Fibroblast of the conjunctiva (primary cell): ENCODE measurements around the gene WAC.
"Not testable (repeated sequence)": the region's sequence is repeated elsewhere in the genome, so short reads cannot be mapped to it uniquely, and the experiment has no call there.

Source experiments
- DNase-seq: peaks from one replicate; pipeline ENCODE4 v3.0.0-alpha.2; 2010; ENCODE audit warnings: low read depth

The WAC gene

DNA sequence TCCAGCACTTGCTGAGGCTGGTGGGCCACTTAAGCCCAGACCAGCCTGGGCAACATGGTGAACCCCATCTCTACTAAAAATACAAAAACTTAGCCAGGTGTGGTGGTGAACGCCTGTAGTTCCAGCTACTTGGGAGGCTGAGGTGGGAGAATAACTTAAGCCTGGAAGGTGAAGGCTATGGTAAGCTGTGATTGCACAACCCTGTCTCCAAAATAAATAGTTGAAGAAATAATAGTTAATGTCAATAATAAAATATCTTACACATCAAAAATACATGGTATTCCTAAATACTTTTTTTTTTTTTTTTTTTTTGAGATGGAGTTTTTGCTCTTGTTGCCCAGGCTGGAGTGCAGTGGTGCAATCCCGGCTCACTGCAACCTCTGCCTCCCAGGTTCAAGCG, 76.7 kb downstream of the WAC start:
- DNase-seq, result not testable (repeated sequence)

DNA sequence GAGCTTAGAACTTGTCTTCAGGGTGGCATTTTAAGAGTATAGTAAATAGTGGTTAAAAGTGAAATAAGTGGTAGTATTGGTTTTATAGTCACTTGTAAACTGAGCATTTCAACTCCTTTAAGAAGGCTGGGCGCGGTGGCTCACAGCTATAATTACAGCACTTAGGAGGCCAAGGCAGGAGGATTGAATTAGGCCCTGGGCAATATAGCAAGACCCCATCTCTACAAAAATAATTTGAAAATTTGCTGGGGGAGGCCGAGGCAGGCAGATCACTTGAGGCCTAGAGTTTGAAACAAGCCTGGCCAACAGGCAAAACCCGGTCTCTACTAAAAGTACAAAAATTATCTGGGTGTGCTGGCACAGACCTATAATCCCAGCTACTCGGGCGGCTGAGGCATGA, 80.0 kb downstream of the WAC start:
- DNase-seq, result no peak

DNA sequence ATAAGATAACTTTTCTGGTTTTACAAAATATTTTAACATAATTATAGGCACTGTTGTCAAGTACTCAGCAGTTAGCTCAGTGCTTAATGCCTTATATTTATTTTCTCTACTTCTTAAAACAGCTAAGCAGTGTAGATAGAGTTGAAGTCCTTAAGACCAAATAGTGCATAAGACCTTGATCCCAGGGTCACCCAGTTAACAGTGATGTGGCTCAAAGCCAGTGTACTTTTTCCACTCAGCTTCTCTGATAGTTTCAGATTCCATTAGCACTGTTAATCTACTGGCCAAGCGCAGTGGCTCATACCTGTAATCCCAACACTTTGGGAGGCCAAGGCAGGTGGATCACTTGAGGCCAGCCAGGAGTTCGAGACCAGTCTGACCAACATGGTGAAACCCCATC, 83.6 kb downstream of the WAC start:
- DNase-seq, result no peak

DNA sequence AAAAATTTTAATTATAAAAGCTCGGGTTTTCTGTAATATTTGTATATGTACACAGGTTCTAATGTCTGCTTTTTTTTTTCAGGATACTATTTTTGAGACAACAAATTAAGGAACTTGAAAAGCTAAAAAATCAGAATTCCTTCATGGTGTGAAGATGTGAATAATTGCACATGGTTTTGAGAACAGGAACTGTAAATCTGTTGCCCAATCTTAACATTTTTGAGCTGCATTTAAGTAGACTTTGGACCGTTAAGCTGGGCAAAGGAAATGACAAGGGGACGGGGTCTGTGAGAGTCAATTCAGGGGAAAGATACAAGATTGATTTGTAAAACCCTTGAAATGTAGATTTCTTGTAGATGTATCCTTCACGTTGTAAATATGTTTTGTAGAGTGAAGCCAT, 86.5 kb downstream of the WAC start:
- DNase-seq, result no peak

DNA sequence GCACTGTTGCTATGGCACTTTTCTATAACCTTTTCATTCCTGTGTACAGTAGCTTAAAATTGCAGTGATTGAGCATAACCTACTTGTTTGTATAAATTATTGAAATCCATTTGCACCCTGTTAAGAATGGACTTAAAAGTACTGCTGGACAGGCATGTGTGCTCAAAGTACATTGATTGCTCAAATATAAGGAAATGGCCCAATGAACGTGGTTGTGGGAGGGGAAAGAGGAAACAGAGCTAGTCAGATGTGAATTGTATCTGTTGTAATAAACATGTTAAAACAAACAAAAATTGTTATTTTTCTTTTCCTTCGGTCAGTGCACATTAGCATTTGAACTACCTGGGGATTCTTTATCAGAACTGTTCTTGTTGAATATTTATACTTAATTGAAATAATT, 87.3 kb downstream of the WAC start:
- DNase-seq, result no peak

DNA sequence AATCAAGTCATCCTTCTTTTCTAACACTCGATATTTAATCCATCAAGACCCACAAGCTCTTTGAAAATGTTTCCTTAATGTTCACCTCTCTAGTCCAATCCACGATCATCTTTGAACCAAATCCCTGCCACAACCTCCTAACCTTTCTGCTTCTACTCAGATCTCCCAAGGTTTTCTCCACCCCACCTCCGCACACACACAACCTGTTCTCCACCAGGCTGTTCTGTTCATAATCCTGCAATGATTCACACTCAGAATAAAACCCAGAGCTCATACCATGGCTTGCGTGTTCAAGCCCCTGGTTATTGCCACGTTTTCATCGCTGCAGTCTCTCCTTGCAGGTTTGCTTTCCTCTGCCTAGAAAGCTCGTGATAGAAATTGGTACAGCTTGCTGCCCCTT, 90.6 kb downstream of the WAC start:
- no peak for DNase-seq

DNA sequence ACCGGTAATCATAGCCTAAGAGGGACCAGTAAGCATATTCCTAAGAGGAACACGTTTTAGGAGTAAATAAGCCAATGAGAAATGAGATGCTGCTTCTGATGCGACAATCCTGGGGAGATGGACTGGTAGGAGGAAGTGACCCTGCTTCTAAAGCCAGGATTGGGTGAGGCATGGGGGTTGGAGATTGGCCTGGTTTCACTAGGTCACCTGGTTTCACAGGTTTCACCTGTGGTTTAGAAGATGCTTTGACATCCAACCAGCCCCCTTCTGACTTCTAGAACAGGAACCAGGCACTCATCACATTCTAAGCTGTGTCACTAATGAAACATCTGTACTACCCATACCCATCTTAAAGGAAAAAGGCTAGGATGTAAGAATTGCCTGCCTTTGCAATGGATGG, 91.4 kb downstream of the WAC start:
- DNase-seq, result no peak

DNA sequence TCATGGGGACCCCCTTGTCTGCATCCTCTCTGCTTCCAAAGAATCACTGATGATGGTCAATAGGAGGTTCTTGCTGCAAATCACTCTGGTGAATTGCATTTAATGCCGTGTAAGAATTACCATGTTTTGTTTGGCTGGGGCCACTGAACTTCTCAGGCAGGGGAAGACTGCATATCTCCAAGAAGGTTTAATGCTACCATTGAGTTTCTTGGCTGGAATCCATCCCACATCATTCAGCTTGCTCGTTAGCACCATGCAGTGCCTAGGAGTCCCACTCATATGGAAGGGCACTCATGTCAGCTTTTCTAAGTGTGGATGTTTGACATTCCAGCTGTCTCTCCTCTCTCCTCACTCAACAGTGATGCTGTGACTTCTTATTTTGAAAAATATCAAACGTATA, 94.2 kb downstream of the WAC start:
- no peak for DNase-seq

DNA sequence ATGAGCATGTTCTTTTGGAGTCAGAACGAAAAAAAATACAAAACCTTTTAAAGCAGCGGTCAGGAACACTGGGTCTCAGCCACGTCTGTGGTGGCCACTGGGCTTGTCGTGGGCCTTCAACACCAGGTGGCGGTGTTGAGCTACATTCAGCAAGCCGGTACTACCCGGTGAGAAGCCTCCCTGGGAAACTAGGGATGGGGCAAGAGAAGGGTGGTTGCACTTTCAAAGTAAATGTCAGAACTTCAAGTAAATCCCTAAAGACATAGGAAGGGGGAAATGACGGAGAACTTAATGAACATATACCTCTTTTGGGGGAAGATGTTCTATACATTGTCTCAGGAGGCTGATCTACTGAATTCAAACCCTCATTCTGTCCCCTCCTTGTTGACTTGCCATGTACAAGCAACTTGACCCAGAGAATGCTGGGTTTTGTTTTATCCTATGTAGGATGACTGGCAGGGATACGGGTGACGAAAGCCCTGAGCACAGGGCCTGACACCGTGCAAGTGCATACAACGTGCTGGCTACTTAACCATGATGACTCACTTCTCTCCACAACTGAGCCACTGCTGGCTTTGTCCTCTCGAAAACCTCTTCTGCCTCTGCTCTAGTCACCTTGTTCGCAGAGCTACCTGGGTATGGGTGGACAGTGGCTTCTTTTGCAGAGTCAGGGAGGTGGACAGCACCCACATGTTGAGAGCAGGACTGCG, 95.4 kb downstream of the WAC start:
- peak; percentile 66 for DNase-seq

DNA sequence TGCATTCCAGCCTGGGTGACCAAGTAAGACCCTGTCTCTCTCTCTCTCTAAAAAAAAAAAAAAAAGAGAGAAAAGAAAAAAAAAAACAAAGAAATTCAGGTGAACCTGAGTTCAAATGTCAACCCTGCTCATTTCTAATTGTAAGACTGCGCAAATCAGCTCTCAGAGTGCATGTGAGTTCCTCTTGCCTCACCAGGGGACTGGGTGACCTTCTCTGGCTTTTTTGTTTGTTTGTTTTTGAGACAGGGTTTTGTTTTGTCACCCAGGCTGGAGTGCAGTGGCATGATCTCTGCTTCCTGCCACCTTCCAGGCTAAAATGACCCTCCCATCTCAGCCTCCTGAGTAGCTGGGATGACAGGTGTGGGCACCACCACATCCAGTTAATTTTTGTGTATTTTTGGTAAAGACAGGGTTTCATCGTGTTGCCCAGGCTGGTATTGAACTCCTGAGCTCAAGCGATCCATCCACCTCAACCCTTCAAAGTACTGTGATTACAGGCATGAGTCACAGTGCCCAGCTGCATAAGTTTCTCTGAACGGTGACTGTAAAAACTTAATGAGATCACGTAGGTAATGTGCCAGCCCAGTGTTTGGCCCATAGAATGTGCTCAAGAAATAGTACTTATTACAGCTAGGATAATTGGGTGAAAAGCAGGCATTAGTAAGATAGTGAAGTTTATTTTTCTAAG, 99.1 kb downstream of the WAC start:
- DNase-seq, result no peak

DNA sequence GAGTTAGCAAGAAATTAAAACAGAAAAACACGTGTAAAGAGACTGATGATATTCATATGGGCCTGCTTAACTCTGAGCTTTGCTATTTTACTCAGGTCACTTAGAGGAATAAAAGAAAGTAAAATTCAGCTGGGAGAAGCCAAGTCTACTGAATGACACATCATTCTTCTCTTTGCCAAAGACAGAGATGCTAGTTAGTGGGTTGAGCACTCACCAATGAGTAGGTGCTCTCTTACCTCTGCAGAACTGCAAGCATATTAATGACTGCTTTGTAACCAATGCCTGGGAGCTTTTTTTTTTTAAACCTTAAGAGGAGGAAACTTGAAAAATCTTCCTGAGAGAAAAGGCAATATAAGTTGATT, 99.6 kb downstream of the WAC start:
- no peak for DNase-seq

DNA sequence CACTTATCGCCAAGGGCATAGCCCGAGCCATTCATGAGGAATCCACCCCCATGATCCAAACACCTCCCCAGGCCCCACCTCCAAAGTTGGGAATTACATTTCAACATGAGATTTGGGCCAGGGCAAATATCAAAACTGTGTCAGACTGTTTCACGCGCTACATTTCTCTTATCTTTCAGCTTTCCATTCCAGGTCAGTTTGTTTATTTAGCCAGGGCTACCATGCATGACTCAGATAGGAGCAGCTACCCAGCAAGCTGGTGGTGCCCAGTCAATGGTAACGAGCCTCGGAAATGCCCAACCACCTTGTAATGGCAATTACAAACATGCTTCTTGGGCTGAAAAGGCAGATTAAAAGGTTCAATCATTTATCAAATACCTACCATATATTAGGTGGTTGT, 100.8 kb downstream of the WAC start:
- no peak for DNase-seq

DNA sequence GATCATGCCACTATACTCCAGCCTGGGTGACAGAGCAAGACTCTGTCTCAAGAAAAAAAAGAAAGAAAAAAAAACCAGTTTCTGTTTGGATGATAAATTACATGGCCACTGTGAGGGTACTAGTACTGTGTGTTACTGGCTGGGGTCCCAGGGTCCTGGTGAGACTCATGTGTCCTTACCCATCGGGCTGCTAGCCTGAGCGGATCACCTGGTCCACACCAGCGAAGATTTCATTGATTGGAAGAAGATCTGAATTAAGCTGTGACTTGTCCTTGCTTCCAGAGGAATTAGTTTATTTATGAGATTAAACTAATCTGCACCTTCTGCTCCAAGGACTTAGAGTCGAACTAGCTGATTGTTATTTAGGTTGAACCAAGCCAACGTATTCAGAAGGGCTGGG, 104.4 kb downstream of the WAC start:
- no peak for DNase-seq

DNA sequence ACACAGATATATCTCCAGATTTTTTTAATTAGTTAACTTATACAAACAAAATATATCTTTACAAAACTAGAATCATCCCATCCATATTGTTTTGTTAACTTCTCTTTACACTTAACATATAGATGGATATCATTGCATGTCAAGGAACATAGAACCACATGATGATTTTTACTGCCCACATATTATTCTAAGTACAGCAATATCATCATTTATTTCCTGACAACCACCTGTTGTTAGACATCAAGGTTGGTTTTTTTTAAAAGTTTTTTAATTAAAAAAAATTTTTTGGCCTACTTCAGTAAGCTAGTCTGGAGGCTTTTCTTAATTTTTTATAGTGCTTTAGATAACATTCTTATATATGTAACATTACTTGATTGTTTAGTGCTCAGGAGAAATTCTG, 105.5 kb downstream of the WAC start:
- DNase-seq, result no peak

DNA sequence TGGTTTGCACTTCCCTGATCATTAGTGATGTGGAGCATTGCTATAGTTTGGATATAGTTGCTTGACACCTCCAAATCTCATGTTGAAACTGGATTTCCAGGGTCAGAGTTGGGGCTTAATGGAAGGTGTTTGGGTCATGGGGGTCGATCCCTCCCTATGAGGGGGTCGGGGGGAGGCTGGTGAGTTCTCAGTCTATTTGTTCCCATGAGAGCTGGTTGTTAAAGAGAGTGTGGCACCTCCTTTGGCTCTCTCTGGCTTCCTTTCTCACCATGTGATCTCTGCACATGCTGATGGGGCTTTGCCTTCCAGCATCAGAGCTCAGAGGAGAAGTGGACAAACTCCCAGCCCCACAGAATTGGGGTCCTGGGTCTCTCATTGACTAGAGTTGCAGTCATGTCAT, 107.6 kb downstream of the WAC start:
- no peak for DNase-seq

DNA sequence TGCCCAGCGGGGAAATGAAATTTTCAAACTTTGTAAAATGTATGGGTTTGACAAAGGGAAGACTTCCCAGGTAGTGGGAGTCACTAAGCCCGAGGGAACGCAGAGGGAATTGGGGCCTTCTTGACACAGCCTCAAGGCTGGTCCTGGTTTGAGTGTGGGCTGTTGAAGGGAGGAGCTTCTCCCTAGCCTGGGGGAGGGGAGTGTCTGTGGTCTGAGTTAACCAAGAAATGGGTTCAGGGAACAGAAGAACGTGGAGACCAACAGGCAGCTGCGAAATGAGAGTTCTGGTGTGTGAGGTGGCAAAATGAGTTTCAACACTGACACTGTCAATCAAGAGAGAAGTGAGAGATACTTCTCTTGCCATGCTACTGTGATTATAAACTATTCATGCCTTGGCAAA, 111.7 kb downstream of the WAC start:
- DNase-seq, result no peak

DNA sequence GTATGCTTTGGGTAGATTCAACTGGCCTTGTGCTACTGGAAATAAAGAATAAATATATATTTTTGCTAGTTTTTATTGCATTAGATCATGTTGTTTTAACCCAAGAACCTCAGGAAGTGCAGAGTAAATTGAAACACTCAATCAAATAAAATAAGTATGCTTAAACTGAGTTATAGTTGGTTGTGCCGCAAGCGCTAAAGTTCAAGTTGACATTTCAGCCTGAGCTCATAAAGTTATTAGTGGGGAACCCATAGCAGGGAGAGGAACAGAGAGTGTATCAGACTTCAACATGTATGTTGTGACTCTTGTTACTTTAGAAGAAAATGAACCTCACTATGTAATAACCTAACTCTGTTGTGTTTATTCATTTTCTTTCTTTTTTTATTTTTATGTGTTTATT, 119.2 kb downstream of the WAC start:
- no peak for DNase-seq

DNA sequence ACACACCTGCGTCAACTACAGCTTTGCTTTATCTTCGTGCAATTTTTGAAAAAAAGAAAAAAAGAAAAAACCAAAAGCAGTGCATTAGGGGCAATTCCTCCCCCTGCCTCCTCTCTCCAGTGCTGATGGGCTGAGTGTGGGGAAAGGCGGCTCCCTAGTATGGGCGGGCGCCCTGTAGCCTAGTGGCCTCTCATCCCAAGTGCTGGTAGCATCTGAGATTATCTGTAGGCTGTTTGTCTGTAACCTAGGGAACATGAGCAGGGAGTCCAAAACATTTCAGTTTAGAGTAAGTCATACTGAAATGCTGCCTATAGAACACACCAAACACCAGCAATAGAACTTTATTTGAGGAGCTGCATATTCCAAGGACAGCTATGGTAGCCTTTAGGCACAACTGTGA, 119.8 kb downstream of the WAC start:
- DNase-seq, result no peak

DNA sequence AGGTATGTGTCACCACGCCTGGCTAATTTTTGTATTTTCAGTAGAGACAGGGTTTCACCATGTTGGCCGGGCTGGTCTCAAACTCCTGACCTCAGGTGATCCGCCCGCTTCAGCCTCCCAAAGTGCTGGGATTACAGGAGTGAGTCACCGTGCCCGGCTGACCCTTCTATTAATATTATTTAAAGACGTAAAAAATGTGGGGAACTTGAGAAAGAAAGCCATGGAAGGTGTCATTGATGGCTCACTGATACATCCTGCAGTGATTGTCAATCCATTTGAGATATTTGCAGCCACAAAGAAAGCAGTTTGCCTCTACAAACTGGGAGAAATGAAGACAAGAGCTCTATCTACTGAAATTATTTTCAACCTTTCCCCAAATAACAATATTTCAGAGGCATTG, 125.9 kb downstream of the WAC start:
- DNase-seq, result not testable (repeated sequence)

DNA sequence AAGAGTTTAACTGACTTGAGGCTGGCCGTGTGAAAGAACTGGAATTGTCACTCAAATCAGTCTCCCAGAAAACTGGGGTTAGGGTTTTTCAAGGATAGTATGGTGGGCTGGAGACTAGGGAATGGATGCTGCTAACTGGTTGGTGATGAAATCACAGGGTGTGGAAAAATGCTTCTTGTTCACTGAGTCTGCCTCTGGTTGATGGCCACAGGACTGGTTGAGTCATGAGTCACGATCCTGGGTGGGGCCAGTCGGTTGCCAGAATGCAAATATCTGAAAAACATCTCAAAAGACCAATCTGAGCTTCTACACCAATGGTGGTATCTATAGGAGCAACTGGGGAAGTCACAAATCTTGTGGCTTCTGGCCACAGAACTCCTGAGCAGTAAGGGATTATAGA, 128.1 kb downstream of the WAC start:
- DNase-seq, result peak; percentile 67

DNA sequence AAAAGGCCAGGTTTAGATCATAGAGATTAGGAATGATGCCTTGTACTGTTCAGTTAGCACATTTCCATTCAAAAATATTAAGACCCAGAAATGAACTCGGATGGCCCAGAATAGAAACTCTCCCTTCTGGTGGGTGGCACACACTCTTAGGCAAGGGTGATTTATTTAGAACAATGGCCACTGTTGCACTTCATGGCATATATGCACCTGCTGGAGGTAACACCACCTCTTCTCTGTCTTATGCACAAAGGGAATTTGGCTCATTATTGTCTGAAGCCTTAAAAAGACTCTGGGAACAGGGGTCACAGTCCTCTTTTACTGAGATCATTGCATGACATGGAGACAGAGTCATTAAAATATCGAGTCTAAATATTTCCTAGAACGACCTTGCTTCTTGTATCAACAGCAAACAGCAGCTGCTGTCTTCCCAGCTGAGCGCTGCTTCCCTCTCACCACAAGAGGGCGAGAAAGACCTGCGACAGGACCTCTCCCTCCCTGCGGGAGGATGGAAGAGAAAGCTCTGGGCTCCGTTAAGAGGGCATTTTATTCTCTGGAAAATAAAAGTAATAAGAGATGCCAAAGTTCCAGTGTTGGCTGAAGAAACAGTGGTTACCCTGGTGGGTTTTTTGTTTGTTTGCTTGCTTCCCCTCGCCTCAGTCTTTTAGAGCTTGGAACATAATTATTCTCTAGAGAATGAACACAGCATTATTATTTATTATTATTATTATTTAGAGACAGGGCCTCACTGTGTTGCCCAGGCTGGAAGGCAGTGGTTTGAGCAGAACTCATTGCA, 130.9 kb downstream of the WAC start:
- DNase-seq, result peak; percentile 79

DNA sequence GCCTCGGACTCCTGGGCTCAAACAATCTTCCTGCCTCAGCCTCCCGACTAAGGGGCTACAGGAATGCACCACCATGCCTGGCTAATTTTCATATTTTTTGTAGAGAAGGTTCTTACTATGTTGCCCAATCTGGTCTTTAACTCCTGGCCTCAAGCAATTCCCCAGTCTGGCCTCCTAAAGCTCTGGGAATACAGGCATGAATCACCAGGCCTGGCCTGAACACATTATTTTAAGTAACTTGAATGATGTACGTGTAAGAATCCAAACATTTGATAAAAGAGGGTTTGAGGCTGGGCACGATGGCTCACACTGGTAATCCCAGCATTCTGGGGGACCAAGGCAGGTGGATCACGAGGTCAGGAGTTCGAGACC, 131.4 kb downstream of the WAC start:
- peak; percentile 18 for DNase-seq

DNA sequence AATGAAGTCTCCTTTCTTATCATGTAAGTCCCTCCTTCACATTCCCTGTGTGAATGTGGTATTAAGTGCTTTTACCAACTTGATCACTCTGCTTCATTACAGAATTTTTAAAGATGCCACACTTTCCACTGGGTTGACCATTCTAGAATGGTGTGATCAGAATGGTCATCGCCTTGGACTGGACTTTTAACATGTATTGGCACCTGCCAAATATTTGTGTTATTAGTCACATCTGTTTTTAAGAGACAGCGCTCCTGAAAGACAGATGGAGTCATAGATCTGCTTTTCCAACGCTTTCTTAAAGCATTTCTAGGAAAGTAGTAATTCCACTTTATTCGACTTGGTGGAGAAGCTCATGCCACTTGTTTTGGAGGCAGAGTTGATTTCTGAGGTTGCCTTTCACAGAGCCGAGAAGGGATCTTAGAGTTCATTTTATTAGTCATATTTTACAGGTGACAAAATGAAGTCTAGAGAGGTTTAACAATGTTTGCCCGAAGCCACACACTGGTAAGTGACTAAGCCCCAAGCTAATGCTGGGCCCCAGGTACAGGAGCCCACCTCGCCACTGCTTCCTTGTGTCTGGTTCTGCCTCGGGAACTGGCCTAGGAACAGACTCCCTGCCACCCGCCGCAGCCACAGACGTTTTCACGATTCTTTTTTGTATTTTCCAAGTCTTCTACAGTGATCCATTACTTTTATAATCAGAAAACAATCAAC, 134.0 kb downstream of the WAC start:
- DNase-seq, result no peak
